SK-N-MC (cell line): ENCODE measurements around the gene MTA2.

Experiments used
- EZH2 ChIP-seq: fragments of 200-600 bp; sonication (generic); IDR thresholded peaks from one replicate; pipeline ENCODE4 v1.6.1; 2017; ENCODE audit warnings: antibody characterized with exemption
- POLR2AphosphoS5 ChIP-seq: IDR thresholded peaks from 2 replicates; pipeline ENCODE4 v1.6.1; 2012; ENCODE audit warnings: mild to moderate bottlenecking, low read depth, low read length, borderline replicate concordance

DNA sequence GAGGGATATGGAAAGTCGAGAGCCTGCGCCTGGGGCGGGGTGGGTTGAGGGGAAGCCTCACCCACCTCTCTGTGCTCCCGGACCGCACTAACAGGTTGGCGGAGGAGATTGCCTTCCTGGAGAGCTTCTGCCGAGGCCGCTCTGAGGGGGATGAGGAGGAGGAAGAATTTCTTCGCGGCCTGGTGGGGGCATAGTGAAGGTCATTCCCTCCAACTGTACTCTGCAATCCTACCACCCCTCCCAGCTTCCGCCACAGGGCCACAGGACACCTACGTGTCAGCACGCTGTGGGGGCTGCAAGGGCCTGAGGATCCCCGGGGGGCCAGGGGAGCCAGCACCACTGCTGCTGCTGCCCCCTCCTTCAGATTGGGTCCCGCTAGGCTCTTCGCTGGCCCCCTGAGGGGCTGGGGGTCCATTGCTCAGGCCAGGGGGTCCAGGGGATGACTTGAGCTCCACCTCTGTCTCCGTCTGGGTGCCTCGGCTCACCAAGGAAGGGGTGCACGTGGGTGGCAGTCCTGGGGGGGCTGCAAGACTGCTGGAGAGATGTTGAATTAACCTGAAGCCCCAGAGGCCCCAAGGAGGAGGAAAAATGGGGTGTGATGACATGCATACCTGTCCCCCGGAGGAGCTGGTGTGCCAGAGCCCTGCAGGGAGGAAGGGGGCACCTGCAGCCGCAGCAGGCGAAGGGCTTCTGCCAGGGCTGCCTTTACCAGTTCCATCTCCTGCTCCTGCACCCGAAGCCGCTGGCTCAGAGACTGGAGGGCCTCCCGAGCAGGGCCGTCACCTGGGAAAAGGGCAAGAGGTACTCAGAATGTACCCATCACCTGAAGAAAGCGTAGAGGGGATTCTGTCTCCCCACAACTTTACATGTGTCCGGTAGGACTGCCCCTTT lies 9.4 kb upstream of the MTA2 start:
- TF ChIP-seq EZH2 (no peak), POLR2AphosphoS5 (no peak)
